ENCODE measurements around the gene SV2C.

SV2C gene

DNA sequence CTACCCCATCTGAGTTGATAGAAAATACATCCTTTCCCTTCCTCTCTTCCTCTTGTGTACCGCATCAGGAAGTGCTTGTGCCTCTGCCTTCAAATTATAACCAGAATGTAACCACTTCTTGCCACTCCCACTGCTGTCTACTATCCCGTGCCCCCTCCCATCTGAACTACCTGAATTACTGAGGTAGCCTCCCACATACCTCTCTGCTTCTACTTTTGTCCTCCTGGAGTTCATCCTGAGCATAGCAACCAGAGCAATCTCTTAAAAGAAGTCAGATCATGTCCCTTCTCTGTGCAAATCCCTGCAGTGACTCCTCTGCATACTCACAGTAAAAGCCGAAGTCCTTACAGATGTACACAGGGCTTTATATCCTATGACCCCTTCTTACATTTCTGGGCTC lies 23.0 kb downstream of the SV2C start:
- DNase-seq, result no peak

- no peak for DNase-seq
These were observed 28.4 kb downstream of the SV2C start for GRCh38 chr5:76111477-76112174.

DNA sequence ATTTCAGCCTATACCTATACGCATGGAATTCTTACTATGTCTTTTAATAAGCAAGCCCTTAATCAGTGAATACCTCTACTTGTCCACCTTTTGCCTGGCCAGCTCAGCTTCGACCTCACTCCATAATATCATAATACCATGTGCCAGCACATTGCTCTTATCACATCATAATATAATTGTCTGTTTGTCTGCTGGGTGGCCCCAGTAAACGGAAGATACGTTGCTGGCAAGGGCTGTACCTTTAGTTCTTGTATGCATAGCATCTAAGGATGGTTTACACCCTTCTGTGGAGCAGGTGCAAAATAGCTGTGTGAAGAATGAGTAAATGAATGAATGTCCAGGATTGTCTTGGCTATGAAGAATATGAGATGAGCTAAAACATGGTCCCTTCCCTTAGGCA lies 29.9 kb downstream of the SV2C start:
- DNase-seq, result no peak

GRCh38 chr5:76114179-76114851 lies 31.1 kb downstream of the SV2C start:
- no peak for DNase-seq

- DNase-seq, result no peak
These were observed 42.2 kb downstream of the SV2C start for GRCh38 chr5:76125346-76125745.

DNA sequence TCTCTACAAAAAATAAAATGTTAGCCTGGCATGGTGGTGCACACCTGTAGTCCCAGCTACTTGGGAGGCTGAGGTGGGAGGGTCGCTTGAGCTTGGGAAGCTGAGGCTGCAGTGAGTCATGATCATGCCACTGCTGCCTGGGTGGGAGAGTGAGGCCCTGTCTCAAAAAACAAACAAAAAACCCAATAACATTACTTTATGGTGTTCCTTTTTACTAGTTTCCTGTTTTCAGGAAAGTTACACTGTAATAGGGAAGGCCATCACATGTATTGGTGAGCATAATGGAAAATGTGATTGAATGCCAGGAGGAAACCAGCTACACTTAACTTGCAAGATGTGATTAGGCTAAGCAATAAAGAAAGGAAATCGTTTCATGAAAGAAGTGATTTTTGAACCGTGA lies 42.7 kb downstream of the SV2C start:
- DNase-seq, result no peak

DNA sequence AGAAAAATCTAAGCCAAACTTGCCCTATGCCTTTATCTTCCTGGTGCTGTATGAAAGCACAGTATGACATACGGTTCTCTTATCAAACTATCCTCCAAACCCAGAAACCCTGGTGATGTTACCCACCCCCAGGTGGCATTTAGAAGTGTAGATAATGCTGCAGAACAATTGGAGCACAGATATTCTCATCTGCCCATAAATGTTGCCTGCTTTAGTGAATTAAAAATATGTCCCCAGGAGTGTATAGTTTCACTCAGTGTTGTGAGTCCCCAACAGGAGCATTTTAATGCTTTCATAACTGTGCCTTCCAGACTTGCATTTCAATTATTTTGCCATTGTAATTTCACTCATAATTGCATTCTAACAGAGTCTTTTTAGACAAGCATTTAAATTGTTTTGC lies 50.8 kb downstream of the SV2C start:
- no peak for DNase-seq

DNA sequence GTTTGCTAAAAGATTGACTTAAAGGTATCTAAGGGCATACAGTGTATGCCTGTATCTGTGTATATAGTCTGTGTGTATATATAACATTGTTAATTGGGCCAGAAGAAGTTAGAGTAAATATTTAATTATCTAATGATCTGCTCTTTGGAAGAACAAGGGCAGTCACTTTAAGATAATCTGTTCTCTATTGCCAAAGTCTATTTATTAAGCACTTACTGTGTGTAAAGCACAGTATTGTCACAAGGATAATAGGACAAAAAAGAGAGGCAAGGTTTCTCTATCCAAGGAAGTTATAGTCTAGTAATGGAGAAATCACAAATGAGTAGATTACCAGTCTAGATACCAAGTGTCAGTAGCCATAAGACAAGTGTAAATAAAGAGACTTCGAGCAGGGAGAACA lies 51.5 kb downstream of the SV2C start:
- no peak for DNase-seq

DNA sequence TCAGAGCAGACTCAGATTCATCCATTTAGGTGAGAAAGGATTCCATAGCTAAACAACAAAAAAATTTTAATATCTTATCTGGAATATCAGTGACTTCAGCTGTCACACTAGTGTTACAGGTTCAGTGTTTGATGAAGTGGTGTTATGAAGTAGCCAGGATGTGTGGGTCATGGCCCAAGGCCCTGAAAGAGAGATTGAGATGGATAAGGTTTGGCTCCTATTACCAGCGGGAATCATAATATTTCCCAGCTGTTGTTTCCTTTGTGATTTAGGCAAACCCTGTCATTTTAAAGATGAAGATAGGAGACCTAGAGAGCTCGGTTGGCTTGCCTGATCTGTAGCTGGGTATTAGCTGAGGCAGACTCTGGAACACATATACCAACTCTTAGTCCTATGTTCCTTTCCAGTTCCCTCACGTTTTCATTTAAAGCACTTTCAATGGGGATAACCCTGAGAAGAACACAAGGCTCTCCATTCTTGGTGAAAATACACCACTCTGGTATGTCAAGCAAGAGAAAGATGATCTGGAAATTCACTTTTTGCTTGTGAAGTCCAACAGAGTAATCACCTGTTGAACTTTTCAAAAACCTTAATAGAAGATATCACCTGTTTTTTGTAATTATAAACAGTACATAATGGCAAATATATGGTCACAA lies 54.8 kb downstream of the SV2C start:
- DNase-seq, result no peak

DNA sequence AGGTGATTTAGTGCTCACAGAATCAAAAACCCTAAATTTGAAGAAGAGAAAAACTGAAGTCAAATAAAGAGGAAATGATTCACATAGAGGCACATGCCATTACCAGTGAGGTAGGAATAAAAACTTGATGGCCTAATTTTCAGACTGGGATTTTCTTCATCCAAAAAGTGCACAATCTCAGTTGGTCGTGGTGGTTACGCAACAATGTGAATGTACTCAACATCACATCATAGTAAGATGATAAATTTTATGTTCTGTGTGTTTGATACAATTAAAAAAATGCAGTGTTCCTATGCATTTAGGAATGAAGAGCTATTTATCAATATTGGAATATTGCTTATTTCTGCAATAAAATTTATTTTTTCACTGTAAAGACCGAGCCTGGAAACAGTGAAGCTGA lies 60.7 kb downstream of the SV2C start:
- no peak for DNase-seq

DNA sequence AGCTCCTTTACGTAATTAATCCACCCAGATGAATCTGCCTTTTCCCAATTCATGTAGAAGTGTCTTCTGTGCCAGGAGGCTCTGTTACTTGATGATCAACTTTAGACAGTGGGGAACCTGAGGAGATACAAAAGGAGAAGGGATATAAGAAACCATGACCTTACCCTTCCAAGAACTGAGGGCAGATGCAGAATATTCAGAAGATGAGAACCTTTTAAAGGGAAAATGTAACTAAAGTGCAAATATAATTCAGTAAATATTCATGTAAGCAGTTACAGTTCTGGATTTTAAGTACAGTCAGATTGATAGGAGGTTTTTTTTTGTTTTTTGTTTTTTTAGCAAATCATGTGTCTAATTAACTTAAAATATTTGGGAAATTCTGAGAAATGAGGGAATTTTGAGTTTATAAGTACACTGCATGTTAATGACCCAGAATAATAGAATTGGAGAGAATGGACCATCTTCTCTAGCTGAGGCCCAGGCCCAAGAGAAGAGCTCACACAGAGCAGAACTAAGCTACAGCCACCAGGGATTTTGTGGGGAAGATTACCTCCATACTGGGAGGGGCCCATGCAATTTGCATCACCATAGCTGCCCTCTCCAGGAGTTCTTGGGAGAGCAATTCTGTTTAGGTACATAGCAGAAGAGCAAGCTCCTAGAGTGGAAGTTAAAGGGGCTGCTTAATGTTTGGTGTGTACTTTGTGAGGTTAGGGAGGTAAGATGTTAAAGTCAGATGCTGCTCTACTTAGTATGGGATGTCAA lies 61.5 kb downstream of the SV2C start:
- no peak for DNase-seq

- DNase-seq, result no peak
These were observed 62.8 kb downstream of the SV2C start for GRCh38 chr5:76145945-76146344.

- DNase-seq, result no peak
These were observed 66.5 kb downstream of the SV2C start for GRCh38 chr5:76149636-76150035.

DNA sequence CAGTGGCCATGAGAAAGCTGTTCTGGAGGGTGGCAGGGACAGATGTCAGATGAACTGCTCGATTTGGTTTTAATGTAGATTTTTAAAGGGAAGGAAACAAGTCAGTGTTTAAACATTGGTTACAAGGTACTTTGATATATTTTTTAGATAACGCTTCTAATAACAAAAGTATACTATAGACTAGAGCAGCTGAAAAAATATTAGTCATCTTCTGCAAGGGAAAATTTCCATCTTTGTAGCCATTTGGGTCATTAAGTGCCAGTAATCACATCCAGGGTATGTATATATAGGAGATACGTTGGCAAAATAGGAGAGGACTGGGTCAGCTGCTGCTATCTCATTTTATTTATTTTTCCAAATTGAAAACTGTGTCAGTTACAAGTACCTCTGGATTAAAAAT lies 69.0 kb downstream of the SV2C start:
- no peak for DNase-seq

- DNase-seq, result no peak
These were observed 69.5 kb downstream of the SV2C start for GRCh38 chr5:76152700-76153099.

DNA sequence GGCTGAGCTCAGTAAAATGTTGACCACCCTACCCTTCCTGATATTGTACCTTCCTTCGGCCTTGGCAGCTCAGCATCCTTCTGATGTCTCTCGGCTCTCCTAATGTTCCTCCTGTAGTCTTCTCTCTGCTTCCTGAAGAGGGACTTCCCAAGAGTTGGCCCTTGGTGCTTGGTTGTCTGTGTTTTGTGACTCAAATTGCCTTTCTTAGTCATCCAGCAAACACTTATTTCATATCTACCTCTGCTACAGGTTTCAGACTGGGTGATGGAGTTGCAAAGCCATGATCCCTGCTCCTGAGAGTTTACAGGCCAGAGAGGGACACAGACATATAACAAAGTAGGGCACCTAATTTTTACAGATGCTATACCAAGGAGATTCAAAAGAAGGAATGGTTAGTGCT lies 70.1 kb downstream of the SV2C start:
- DNase-seq, result no peak

GRCh38 chr5:76154009-76154690 lies 71.0 kb downstream of the SV2C start:
- DNase-seq, result no peak

- no peak for DNase-seq
These were observed 72.4 kb downstream of the SV2C start for GRCh38 chr5:76155536-76155935.

GRCh38 chr5:76162335-76162734 lies 79.2 kb downstream of the SV2C start:
- DNase-seq, result no peak

DNA sequence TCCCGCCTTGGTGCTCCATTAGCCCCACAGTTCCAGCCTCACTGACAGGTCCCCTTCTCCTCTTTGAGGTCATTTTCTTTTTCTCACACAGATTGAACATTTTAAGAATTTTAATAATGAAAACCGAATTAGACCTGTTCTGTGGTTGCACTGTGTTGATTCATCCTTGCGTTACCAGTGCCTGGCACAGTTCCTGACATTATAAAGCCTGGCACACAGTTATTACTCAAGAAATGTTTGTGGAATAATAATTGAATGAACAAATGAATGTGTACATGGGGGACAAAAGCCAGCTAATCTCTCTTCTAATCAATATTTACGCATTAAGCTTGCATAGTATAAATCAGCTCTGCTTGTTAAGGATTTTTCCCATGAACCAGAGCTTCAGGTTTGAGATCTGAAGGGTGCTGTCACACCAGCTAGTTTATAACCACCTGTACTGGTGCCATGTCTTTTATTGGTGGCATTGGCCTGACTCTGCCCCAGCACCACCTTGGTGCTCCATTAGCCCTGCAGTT lies 80.0 kb downstream of the SV2C start:
- no peak for DNase-seq

DNA sequence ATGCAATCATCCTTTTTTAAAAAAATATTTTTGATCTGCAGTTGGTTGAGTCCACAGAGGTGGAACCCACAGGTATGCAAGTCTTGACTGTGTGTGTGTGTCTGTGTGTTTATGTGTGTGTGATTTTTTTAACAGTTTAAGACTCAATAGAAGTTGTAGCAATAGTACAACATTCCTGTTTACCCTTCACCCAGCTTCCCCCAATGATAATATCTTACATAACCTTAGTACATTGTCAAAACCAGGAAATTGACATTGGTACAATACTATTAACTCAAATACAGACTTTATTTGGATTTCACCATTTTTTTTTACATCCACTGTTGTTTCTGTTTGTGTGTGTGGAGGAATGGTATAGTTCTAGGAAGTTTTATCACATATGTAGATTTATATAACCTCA lies 81.8 kb downstream of the SV2C start:
- no peak for DNase-seq

GRCh38 chr5:76165711-76166374 lies 82.7 kb downstream of the SV2C start:
- DNase-seq, result no peak
